GM12872 (cell line): Measurements from ENCODE around the gene CHRNE.

Source experiments
- CTCF ChIP-seq: IDR thresholded peaks from 3 replicates; pipeline ENCODE4 v1.5.1; 2011; ENCODE audit warnings: low read depth, mild to moderate bottlenecking, low read length, moderate library complexity; ENCODE audit not compliant: insufficient read depth

Gene CHRNE

DNA sequence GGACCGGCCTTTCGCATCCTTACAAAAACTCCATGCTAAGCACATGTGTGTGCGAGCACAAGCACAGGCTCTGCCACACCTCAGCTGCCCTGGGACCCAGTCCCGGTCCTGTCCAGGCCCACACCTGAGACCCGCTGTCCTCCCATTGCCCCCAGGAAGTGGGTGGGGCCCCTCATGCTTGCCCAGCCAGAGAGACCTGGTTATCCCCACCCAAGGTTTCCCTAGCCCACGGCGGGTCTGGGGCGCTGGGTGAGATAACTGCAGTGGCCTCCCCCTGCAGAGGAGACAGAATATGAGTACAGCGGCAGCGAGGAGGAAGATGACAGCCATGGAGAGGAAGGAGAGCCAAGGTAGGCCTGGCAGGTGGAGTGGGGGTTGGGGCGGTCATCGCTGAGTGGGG, 16.1 kb downstream of the CHRNE start:
- TF ChIP-seq CTCF, result no peak

- TF ChIP-seq CTCF, result no peak
Measured at GRCh38 chr17:4884489-4884888, 18.4 kb downstream of the CHRNE start.

DNA sequence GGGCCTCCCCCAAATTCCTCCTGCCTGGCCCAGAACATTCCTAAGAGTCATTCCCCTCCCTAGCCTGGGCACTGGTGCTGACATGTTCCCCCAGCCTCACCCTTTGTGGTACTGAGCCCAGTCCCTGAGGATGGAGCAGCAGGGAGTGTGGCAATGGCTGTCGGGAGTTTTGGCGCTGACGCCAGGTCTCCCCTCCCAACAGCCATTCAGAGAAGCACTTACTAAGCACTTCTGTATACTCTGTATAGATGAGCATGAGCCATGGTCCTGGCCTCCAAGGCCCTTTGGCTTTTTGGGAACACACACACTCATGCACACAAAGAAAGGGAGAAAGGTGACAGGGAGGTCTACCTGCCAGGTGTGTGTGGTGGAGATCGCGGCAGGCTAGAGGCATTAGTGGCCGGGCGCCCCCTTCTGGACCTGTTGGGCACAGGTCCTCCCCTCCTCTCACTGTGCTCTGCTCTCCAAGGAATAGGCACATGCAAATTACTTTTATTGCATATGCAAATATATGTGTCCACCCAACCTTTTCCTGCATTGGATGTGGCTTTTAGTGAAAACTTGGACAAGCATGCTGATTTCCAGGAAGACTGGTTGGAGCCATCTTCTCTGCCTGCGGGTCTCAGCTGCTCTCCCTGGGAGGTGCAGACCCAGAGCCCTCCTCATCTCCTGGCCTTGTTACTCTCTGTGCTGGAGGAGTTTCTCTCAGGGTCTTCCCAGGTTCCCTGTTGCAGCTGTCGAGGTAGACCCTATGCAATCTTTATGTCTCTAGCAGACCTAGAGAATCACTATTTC, 20.9 kb downstream of the CHRNE start:
- TF ChIP-seq CTCF, result peak; percentile 89

GRCh38 chr17:4880857-4881256, 22.0 kb downstream of the CHRNE start:
- TF ChIP-seq CTCF, result no peak

GRCh38 chr17:4879601-4880000, 23.3 kb downstream of the CHRNE start:
- TF ChIP-seq CTCF, result no peak

DNA sequence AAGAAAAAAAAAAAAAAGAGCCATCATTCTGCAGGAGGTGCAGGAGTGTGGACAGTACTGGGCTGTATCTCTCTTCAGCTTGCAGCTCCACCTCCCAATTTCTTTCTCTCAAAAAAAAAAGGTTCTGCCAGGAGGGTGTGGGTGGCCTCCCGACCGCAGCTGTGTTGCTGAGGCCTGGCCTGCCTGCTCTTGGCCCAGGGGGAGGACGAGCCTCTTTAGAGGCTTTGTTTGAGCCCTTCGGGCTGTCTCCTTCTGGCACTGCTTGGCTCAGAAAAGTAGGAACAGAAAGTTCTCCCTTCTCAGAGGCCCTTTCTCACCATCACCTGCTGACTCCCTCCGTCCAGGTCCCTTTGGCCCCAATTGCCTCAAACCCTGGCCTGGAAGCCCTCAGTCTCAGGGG, 25.8 kb downstream of the CHRNE start:
- TF ChIP-seq CTCF, result no peak

DNA sequence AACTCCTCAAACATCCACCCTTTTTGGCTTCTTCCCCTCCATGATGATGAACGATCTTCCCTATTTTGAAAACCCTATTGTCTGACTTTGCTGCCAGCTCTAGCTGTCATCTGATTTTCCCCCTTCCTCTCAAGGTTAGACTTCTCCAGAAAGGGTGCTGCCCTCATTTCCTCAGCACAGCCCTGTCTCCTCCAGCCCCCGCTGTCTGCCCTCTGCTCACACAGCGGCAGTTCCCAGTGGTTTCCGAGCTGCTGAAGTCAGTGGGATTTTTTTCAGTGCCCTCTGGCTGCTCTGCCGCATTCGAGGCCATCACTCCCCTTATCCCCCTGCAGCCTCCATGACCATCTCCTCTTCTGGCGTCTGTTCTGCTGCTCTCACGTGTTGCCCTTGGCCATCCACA, 30.1 kb downstream of the CHRNE start:
- TF ChIP-seq CTCF, result no peak
